Measurements from ENCODE around the gene SFI1. TPM values are rescaled to one million over a fixed set of nuclear protein-coding genes. Genes with fewer than 3 reads are reported as not detected.
A peak's percentile ranks its signal among the peaks of the same experiment; 100 is the strongest.

The SFI1 gene
- total RNA-seq, 1 donor from 2014 or later, result 40.6 TPM

- H3K4me1 Mint-ChIP-seq (ENCODE audit: unreplicated experiment), result peaks cover 21% of the 10 kb centered on the region
- H3K27me3 Mint-ChIP-seq (ENCODE audit: unreplicated experiment), result no peaks in the 10 kb centered on the region
- H3K4me3 Mint-ChIP-seq (ENCODE audit: unreplicated experiment), result no peak overlapping the region
- no peak for TF ChIP-seq CTCF (IDR thresholded peaks at IDR 0.05)
- peaks cover 6% of the 10 kb centered on the region for H3K36me3 Mint-ChIP-seq (ENCODE audit: unreplicated experiment)
- no peak for DNase-seq (ENCODE audit: extremely low spot score, unreplicated experiment)
- no peaks in the 10 kb centered on the region for H3K9me3 Mint-ChIP-seq (ENCODE audit: unreplicated experiment)
- H3K27ac Mint-ChIP-seq (ENCODE audit: unreplicated experiment), result peak overlapping the region; percentile 13
Measured at GRCh38 chr22:31646186-31647019, 150.1 kb downstream of the SFI1 start.

GRCh38 chr22:31647066-31647465 is 150.7 kb downstream of the SFI1 start:
- no peak for TF ChIP-seq CTCF (IDR thresholded peaks at IDR 0.05)
- Mint-ChIP-seq H3K27ac (ENCODE audit: unreplicated experiment) (peak overlapping the region; percentile 13), H3K36me3 (ENCODE audit: unreplicated experiment) (peaks cover 6% of the 10 kb centered on the region), H3K9me3 (ENCODE audit: unreplicated experiment) (no peaks in the 10 kb centered on the region), H3K4me3 (ENCODE audit: unreplicated experiment) (no peak overlapping the region), H3K27me3 (ENCODE audit: unreplicated experiment) (no peaks in the 10 kb centered on the region), H3K4me1 (ENCODE audit: unreplicated experiment) (peaks cover 21% of the 10 kb centered on the region)
- DNase-seq (ENCODE audit: extremely low spot score, unreplicated experiment), result no peak

GRCh38 chr22:31647523-31648320 is 151.4 kb downstream of the SFI1 start:
- peak overlapping the region; percentile 3 for H3K27ac Mint-ChIP-seq (ENCODE audit: unreplicated experiment)
- TF ChIP-seq CTCF (IDR thresholded peaks at IDR 0.05), result no peak
- peaks cover 6% of the 10 kb centered on the region for H3K36me3 Mint-ChIP-seq (ENCODE audit: unreplicated experiment)
- no peak for DNase-seq (ENCODE audit: extremely low spot score, unreplicated experiment)
- H3K4me1 Mint-ChIP-seq (ENCODE audit: unreplicated experiment), result peaks cover 21% of the 10 kb centered on the region
- no peaks in the 10 kb centered on the region for H3K9me3 Mint-ChIP-seq (ENCODE audit: unreplicated experiment)
- H3K27me3 Mint-ChIP-seq (ENCODE audit: unreplicated experiment), result no peaks in the 10 kb centered on the region
- no peak overlapping the region for H3K4me3 Mint-ChIP-seq (ENCODE audit: unreplicated experiment)

- DNase-seq (ENCODE audit: extremely low spot score, unreplicated experiment), result no peak
- peaks cover 6% of the 10 kb centered on the region for H3K36me3 Mint-ChIP-seq (ENCODE audit: unreplicated experiment)
- no peak overlapping the region for H3K4me3 Mint-ChIP-seq (ENCODE audit: unreplicated experiment)
- H3K4me1 Mint-ChIP-seq (ENCODE audit: unreplicated experiment), result peaks cover 21% of the 10 kb centered on the region
- no peaks in the 10 kb centered on the region for H3K9me3 Mint-ChIP-seq (ENCODE audit: unreplicated experiment)
- no peaks in the 10 kb centered on the region for H3K27me3 Mint-ChIP-seq (ENCODE audit: unreplicated experiment)
- peak overlapping the region; percentile 44 for H3K27ac Mint-ChIP-seq (ENCODE audit: unreplicated experiment)
- TF ChIP-seq CTCF (IDR thresholded peaks at IDR 0.05), result no peak
Measured at GRCh38 chr22:31650391-31650790, 154.1 kb downstream of the SFI1 start.

GRCh38 chr22:31651664-31652063 is 155.3 kb downstream of the SFI1 start:
- Mint-ChIP-seq H3K27me3 (ENCODE audit: unreplicated experiment) (no peaks in the 10 kb centered on the region), H3K9me3 (ENCODE audit: unreplicated experiment) (no peaks in the 10 kb centered on the region), H3K4me3 (ENCODE audit: unreplicated experiment) (no peak overlapping the region), H3K36me3 (ENCODE audit: unreplicated experiment) (peaks cover 4% of the 10 kb centered on the region), H3K4me1 (ENCODE audit: unreplicated experiment) (peaks cover 13% of the 10 kb centered on the region), H3K27ac (ENCODE audit: unreplicated experiment) (no peak overlapping the region)
- DNase-seq (ENCODE audit: extremely low spot score, unreplicated experiment), result no peak
- TF ChIP-seq CTCF (IDR thresholded peaks at IDR 0.05), result no peak

Measured in osteocyte (in vitro differentiated cells).